Measurements from ENCODE around the gene SPEG.

The SPEG gene

GRCh38 chr2:219465659-219466561 lies 31.3 kb downstream of the SPEG start:
- no peak for DNase-seq

DNA sequence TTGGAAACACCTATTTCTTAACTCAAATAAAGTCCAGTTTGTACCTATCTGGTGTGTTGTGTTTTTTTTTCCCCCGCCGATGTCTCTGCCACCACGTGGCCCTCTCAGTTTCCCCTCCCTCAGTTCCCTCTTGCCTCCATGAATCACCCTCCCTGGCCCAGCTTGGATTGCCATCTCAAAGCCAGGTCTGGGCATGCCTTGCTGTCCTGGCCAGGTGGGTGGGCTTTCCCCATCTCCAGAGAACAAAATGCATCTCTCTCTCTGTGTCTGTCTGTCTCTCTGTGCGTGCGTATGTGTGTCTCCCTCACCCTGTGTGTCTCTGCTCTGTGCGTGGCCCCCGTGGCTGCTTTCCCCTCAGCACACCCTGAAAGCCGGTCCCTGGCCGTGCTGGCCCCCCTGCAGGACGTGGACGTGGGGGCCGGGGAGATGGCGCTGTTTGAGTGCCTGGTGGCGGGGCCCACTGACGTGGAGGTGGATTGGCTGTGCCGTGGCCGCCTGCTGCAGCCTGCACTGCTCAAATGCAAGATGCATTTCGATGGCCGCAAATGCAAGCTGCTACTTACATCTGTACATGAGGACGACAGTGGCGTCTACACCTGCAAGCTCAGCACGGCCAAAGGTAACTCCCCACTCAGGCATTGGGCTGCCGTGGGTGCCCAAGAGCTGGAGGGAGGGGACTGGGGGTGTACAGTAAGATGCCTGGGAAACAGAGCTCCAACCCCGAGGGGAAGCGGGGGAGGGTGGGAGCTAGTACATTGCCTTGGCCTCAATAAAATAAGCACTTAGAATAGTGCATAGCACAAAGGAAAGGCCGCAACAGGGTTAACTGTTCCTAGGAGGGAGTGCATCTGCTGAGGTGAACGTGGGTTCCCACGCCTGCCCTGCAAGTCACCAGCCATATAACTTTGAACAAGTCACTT lies 32.4 kb downstream of the SPEG start:
- DNase-seq, result no peak

- no peak for DNase-seq
Measured at GRCh38 chr2:219467736-219468075, 33.1 kb downstream of the SPEG start.

GRCh38 chr2:219468410-219469185 lies 34.0 kb downstream of the SPEG start:
- no peak for DNase-seq

DNA sequence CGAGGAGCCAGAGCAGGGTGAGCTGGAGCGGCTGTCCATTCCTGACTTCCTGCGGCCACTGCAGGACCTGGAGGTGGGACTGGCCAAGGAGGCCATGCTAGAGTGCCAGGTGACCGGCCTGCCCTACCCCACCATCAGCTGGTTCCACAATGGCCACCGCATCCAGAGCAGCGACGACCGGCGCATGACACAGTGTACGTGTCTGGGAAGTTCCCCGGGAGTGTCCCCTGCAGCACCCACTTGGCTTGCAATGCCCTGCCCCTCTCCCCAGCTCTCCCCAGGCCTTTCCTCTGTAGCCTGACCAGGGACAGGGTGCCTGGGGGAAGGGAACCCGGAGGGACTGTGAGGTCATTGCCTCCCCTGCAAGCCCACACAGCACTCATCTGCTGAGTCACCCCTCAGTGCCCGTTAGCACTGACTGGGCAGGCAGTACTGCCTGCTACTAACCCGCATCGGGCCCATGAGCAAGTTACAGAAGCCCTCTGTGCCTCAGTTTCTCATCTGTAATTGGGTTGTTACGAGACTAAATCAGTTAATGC lies 34.6 kb downstream of the SPEG start:
- no peak for DNase-seq

- DNase-seq, result no peak
Measured at GRCh38 chr2:219470429-219470828, 35.8 kb downstream of the SPEG start.

DNA sequence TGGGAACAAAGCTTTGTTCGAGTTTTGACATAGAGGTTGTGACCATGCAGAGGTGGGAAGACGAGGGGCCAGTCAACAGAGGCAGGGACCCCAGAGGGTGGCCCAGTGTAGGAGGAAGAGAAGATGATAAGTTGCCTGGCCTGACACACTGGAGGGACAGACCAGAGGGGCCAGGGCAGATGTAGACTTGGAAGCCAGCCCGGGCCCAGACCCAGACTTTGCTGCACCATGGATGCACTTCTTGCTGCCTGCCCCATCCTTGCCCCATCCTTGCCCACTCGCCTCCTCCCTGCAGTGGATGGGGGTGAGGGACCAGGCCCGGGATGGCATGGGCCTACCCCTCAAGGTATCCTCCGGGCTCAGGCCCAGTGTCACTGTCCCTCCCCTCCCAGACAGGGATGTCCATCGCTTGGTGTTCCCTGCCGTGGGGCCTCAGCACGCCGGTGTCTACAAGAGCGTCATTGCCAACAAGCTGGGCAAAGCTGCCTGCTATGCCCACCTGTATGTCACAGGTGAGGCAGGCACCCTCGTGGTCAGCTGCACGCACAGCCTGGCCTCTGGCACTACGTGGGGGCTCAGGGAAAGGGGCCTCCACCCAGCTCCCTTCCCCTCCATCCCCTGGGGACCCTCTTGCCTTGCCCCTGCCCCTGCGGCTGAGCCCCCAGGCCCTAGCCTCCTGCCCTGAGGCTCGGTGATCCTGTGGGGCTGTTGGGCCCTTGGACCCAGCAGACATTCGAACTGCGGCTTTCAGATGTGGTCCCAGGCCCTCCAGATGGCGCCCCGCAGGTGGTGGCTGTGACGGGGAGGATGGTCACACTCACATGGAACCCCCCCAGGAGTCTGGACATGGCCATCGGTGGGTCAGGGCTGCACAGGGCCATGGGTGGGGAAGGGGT lies 37.1 kb downstream of the SPEG start:
- no peak for DNase-seq

- no peak for DNase-seq
Measured at GRCh38 chr2:219472629-219473187, 38.1 kb downstream of the SPEG start.

DNA sequence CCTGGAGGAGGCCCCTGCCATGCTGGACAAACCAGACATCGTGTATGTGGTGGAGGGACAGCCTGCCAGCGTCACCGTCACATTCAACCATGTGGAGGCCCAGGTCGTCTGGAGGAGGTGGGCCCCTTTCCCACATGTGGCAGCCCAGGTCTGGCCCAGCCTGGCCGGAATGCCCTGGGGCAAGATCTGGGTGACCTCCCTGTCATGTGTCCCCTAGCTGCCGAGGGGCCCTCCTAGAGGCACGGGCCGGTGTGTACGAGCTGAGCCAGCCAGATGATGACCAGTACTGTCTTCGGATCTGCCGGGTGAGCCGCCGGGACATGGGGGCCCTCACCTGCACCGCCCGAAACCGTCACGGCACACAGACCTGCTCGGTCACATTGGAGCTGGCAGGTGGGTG lies 38.9 kb downstream of the SPEG start:
- DNase-seq, result no peak

DNA sequence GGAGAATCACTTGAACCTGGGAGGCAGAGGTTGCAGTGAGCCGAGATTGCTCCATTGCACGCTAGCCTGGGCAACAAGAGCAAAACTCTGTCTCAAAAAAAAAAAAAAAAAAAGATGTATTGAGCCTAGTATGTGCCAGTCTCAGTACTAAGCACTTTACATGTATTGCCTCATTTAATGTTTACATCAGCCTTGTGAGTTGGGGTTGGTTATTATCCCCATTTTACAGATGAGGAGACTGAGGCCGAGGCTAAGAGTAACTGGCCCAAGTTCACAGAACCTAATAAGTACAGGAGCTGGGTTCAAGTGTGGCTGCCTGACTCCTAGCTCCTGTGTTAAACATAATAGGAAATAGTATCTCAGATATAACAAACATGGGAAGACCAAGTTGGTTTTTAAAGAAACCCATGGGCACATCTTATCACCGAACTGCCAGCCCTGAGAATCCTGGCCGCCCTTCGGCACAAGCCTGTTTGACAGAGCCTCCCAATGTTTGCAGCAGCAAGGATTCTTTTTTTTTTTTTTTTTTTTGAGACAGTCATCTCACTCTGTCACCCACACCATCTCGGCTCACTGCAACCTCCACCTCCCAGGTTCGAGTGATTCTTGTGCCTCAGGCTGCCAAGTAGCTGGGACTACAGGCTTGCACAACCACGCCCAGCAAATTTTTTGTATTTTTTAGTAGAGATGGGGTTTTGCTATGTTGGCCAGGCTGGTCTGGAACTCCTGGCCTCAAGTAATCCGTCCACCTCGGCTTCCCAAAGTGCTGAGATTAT lies 39.8 kb downstream of the SPEG start:
- DNase-seq, result no peak

GRCh38 chr2:219475278-219475677 lies 40.6 kb downstream of the SPEG start:
- no peak for DNase-seq

GRCh38 chr2:219475697-219476651 lies 41.3 kb downstream of the SPEG start:
- peak; percentile 69 for DNase-seq

DNA sequence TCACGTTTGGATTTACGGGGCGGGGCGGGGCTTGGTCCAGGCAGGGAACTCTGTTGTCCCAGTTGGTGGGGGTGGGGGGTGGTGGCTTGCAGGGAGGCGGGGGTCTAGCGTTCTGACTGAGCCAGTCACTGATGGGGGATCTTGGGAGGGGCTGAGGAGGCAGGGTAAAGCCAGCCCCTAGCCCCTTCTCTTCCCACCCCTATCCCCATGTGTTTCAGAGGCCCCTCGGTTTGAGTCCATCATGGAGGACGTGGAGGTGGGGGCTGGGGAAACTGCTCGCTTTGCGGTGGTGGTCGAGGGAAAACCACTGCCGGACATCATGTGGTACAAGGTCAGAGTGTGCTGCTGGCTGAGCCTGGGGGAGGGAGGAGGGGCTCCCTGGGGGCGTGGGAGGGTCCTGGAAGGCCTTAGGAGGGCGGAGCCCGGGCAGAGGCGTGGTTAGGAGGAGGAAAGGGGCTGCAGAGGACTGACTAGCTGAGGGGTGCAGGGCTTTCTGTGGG lies 42.1 kb downstream of the SPEG start:
- no peak for DNase-seq

DNA sequence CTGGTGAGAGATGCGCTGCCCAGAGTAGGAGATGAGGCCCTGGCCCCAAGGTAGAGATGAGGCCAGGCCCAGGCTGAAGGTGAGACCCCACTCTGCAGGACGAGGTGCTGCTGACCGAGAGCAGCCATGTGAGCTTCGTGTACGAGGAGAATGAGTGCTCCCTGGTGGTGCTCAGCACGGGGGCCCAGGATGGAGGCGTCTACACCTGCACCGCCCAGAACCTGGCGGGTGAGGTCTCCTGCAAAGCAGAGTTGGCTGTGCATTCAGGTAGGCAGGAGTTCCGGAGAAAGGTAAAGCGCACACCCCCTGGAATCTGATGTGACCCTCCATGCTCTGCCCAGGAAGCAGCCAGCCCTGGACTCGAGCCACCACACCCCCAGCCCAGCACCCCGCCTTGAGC lies 42.5 kb downstream of the SPEG start:
- no peak for DNase-seq

DNA sequence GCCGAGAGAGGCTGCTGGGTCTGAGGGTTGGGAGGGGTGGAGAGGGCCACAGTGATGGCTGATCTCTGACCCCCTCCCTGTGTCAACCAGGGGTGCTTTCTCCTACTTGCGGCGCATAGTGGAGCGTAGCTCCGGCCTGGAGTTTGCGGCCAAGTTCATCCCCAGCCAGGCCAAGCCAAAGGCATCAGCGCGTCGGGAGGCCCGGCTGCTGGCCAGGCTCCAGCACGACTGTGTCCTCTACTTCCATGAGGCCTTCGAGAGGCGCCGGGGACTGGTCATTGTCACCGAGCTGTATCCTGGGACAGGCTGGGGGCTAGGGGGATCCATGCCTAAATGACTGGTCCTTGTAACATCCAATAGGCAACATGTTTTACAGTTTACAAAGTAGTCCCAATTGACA lies 43.2 kb downstream of the SPEG start:
- DNase-seq, result no peak

GRCh38 chr2:219478916-219479315 lies 44.3 kb downstream of the SPEG start:
- no peak for DNase-seq

DNA sequence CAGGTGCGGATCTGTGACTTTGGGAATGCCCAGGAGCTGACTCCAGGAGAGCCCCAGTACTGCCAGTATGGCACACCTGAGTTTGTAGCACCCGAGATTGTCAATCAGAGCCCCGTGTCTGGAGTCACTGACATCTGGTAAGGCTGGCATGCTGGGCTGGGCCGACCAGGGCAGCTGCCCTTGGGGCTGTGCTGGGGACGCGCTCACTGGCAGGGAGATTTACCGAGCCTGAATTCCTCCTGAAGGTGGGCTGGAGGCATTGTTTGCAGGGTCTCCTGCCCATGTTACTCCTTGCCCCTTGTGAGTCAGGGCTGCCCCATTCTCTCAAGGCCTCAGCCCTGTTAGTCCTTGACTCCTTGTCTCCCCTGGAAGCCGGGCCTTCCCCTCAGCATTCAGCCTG lies 45.4 kb downstream of the SPEG start:
- no peak for DNase-seq

GRCh38 chr2:219482674-219483405 lies 48.2 kb downstream of the SPEG start:
- DNase-seq, result no peak
